Large intestine (tissue), 3 donors: Measurements from ENCODE around the gene DRD2. TPM values are rescaled to one million over a fixed set of nuclear protein-coding genes. Genes with fewer than 3 reads are reported as not detected.

Experiments used
- DNase-seq, 2 donors: peaks; one replicate each; pipeline versions ENCODE4 v3.0.0 to v3.0.0-alpha.2; 2013
- H3K27ac ChIP-seq: one replicate; pipeline ENCODE4 v1.5.1; 2013; ENCODE audit warnings: low read length
- H3K27me3 ChIP-seq: 2 replicates; pipeline ENCODE4 v1.6.1; 2013; ENCODE audit warnings: low read length; ENCODE audit not compliant: control insufficient read depth, insufficient read depth
- H3K36me3 ChIP-seq: 2 replicates; pipeline ENCODE4 v1.6.1; 2013; ENCODE audit warnings: low read length; ENCODE audit not compliant: control insufficient read depth, insufficient read depth
- H3K4me1 ChIP-seq: one replicate; pipeline ENCODE4 v1.6.1; 2013; ENCODE audit warnings: low read length; ENCODE audit not compliant: control insufficient read depth, insufficient read depth
- H3K4me3 ChIP-seq: one replicate; pipeline ENCODE4 v1.5.1; 2013; ENCODE audit warnings: low read length
- H3K9me3 ChIP-seq: one replicate; pipeline ENCODE4 v1.6.1; 2013; ENCODE audit warnings: mild to moderate bottlenecking, low read depth, low read length, moderate library complexity; ENCODE audit not compliant: control insufficient read depth
- WGBS: methylation state at CpG from one replicate; pipeline ENCODE4 v1.1.5; 2013; ENCODE audit warnings: low lambda C conversion rate; ENCODE audit not compliant: insufficient coverage; 5-methylcytosine and 5-hydroxymethylcytosine counted together
- polyA plus RNA-seq: library from polyadenylated mRNA; unstranded; fragments of 120-200 nt; gene quantifications from one replicate; pipeline ENCODE4 v1.2.1, GENCODE V29; 2013

DRD2 gene
- polyA plus RNA-seq, 1 donor, result 0.66 TPM

GRCh38 chr11:113465786-113466185 is 9.4 kb downstream of the DRD2 start:
- WGBS, result no CpG with 5 or more reads among the region's 3 CpGs
- Histone ChIP-seq H3K4me1 (no peaks in the 10 kb centered on the region), H3K9me3 (no peaks in the 10 kb centered on the region), H3K36me3 (no peaks in the 10 kb centered on the region), H3K27me3 (peaks cover 4% of the 10 kb centered on the region), H3K4me3 (no peak overlapping the region), H3K27ac (no peak overlapping the region)
- no peak for DNase-seq

- H3K36me3 ChIP-seq, result no peaks in the 10 kb centered on the region
- H3K4me3 ChIP-seq, result no peak overlapping the region
- no peak for DNase-seq
- H3K27me3 ChIP-seq, result peaks cover 4% of the 10 kb centered on the region
- 100% methylated on average over 1 of the region's 2 CpGs for WGBS
- no peak overlapping the region for H3K27ac ChIP-seq
- H3K9me3 ChIP-seq, result no peaks in the 10 kb centered on the region
- no peaks in the 10 kb centered on the region for H3K4me1 ChIP-seq
Observed at GRCh38 chr11:113464416-113464815, 10.8 kb downstream of the DRD2 start.

GRCh38 chr11:113462830-113463229 is 12.4 kb downstream of the DRD2 start:
- Histone ChIP-seq H3K9me3 (no peaks in the 10 kb centered on the region), H3K4me3 (no peak overlapping the region), H3K27ac (no peak overlapping the region), H3K4me1 (no peaks in the 10 kb centered on the region), H3K27me3 (peaks cover 4% of the 10 kb centered on the region), H3K36me3 (no peaks in the 10 kb centered on the region)
- 100% methylated on average over 2 of the region's 5 CpGs for WGBS
- DNase-seq, result no peak

GRCh38 chr11:113461639-113462038 is 13.6 kb downstream of the DRD2 start:
- Histone ChIP-seq H3K36me3 (no peaks in the 10 kb centered on the region), H3K27me3 (no peaks in the 10 kb centered on the region), H3K4me3 (no peak overlapping the region), H3K9me3 (no peaks in the 10 kb centered on the region), H3K27ac (no peak overlapping the region), H3K4me1 (no peaks in the 10 kb centered on the region)
- no CpG with 5 or more reads among the region's 3 CpGs for WGBS
- no peak for DNase-seq

- H3K9me3 ChIP-seq, result no peaks in the 10 kb centered on the region
- H3K27me3 ChIP-seq, result no peaks in the 10 kb centered on the region
- H3K36me3 ChIP-seq, result no peaks in the 10 kb centered on the region
- no peak overlapping the region for H3K4me3 ChIP-seq
- no peaks in the 10 kb centered on the region for H3K4me1 ChIP-seq
- H3K27ac ChIP-seq, result no peak overlapping the region
- DNase-seq, result no peak
- no CpG with 5 or more reads among the region's 3 CpGs for WGBS
Observed at GRCh38 chr11:113460469-113460868, 14.7 kb downstream of the DRD2 start.

- peak in 1 of 2 donors; percentile 14 for DNase-seq
- H3K9me3 ChIP-seq, result no peaks in the 10 kb centered on the region
- no peak overlapping the region for H3K4me3 ChIP-seq
- H3K27ac ChIP-seq, result no peak overlapping the region
- no peaks in the 10 kb centered on the region for H3K27me3 ChIP-seq
- whole genome bisulfite sequencing, result 0% methylated on average over 1 of the region's 1 CpG
- no peaks in the 10 kb centered on the region for H3K36me3 ChIP-seq
- H3K4me1 ChIP-seq, result no peaks in the 10 kb centered on the region
Observed at GRCh38 chr11:113458189-113458588, 17.0 kb downstream of the DRD2 start.

GRCh38 chr11:113457784-113458183 is 17.4 kb downstream of the DRD2 start:
- Histone ChIP-seq H3K27ac (no peak overlapping the region), H3K27me3 (no peaks in the 10 kb centered on the region), H3K4me1 (no peaks in the 10 kb centered on the region), H3K9me3 (no peaks in the 10 kb centered on the region), H3K4me3 (no peak overlapping the region), H3K36me3 (no peaks in the 10 kb centered on the region)
- peak in 1 of 2 donors; percentile 29 for DNase-seq
- no CpG with 5 or more reads among the region's 2 CpGs for WGBS

GRCh38 chr11:113454455-113454854 is 20.7 kb downstream of the DRD2 start:
- no CpG with 5 or more reads among the region's 2 CpGs for WGBS
- Histone ChIP-seq H3K9me3 (peaks cover 3% of the 10 kb centered on the region), H3K4me1 (no peaks in the 10 kb centered on the region), H3K4me3 (no peak overlapping the region), H3K27ac (no peak overlapping the region), H3K27me3 (no peaks in the 10 kb centered on the region), H3K36me3 (no peaks in the 10 kb centered on the region)
- no peak for DNase-seq

- H3K4me3 ChIP-seq, result no peak overlapping the region
- DNase-seq, result no peak
- H3K27me3 ChIP-seq, result peaks cover 3% of the 10 kb centered on the region
- no peak overlapping the region for H3K27ac ChIP-seq
- no peaks in the 10 kb centered on the region for H3K36me3 ChIP-seq
- peaks cover 3% of the 10 kb centered on the region for H3K9me3 ChIP-seq
- no peaks in the 10 kb centered on the region for H3K4me1 ChIP-seq
- WGBS, result 60% methylated on average over 1 of the region's 6 CpGs
Observed at GRCh38 chr11:113449743-113450142, 25.5 kb downstream of the DRD2 start.

GRCh38 chr11:113448316-113448677 is 26.9 kb downstream of the DRD2 start:
- H3K36me3 ChIP-seq, result no peaks in the 10 kb centered on the region
- H3K4me3 ChIP-seq, result no peak overlapping the region
- H3K9me3 ChIP-seq, result peaks cover 3% of the 10 kb centered on the region
- H3K27ac ChIP-seq, result no peak overlapping the region
- H3K27me3 ChIP-seq, result peaks cover 6% of the 10 kb centered on the region
- no peak for DNase-seq
- H3K4me1 ChIP-seq, result no peaks in the 10 kb centered on the region
- WGBS, result no CpG with 5 or more reads among the region's 5 CpGs

GRCh38 chr11:113447621-113448315 is 27.4 kb downstream of the DRD2 start:
- WGBS, result no CpG with 5 or more reads among the region's 8 CpGs
- DNase-seq, result no peak
- Histone ChIP-seq H3K9me3 (peaks cover 3% of the 10 kb centered on the region), H3K27me3 (peaks cover 9% of the 10 kb centered on the region), H3K36me3 (no peaks in the 10 kb centered on the region), H3K4me3 (no peak overlapping the region), H3K4me1 (no peaks in the 10 kb centered on the region), H3K27ac (no peak overlapping the region)
